Natural killer cell (primary cell): ENCODE results near the gene CACNA1C. TPM values are rescaled to one million over a fixed set of nuclear protein-coding genes. Genes with fewer than 3 reads are reported as not detected.

Experiments
- ATAC-seq, 3 donors: fragments of 150-1000 bp in 2 of 3; fragments of 200-7000 bp in 1 of 3; cut with Tn5 transposase; 1 replicate in 1 of 3; 2 replicates in 2 of 3; pipeline ENCODE4 v1.10.0; 2021; ENCODE audit warnings: mild to moderate bottlenecking in 2 of 3, moderate library complexity in 2 of 3
- DNase-seq, 2 donors: peaks; one replicate each; pipeline versions ENCODE4 v3.0.0 to v3.0.0-alpha.2; 2013 to 2021; ENCODE audit warnings: mixed read lengths in 1 of 2
- H3K27ac ChIP-seq: one replicate; pipeline ENCODE4 v1.5.1; 2013; ENCODE audit warnings: mild to moderate bottlenecking, low read length
- H3K27me3 ChIP-seq: one replicate; pipeline ENCODE4 v1.6.1; 2013; ENCODE audit warnings: low read length; ENCODE audit not compliant: control insufficient read depth, insufficient read depth
- H3K36me3 ChIP-seq: one replicate; pipeline ENCODE4 v1.6.1; 2013; ENCODE audit warnings: low read length; ENCODE audit not compliant: control insufficient read depth, insufficient read depth
- H3K4me1 ChIP-seq: one replicate; pipeline ENCODE4 v1.6.1; 2013; ENCODE audit warnings: low read length; ENCODE audit not compliant: control insufficient read depth, insufficient read depth
- H3K4me3 ChIP-seq: one replicate; pipeline ENCODE4 v1.5.1; 2013; ENCODE audit warnings: low read length
- H3K9me3 ChIP-seq: one replicate; pipeline ENCODE4 v1.6.1; 2013; ENCODE audit warnings: low read length; ENCODE audit not compliant: control insufficient read depth, insufficient read depth
- H3K27ac Mint-ChIP-seq, 2 donors: one replicate each; pipeline ENCODE4 v1.8.0; 2022; ENCODE audit warnings: mild to moderate bottlenecking in 2 of 2, mixed read lengths in 2 of 2, moderate library complexity in 1 of 2
- H3K27me3 Mint-ChIP-seq, 2 donors: one replicate each; pipeline ENCODE4 v1.8.0; 2022; ENCODE audit warnings: low read depth in 2 of 2, mixed read lengths in 2 of 2
- H3K36me3 Mint-ChIP-seq: one replicate; pipeline ENCODE4 v1.8.0; 2022; ENCODE audit warnings: mixed read lengths
- H3K4me1 Mint-ChIP-seq, 2 donors: one replicate each; pipeline ENCODE4 v1.8.0; 2022; ENCODE audit warnings: mixed read lengths in 2 of 2
- H3K4me3 Mint-ChIP-seq: one replicate; pipeline ENCODE4 v1.8.0; 2022; ENCODE audit warnings: mild to moderate bottlenecking, moderate library complexity, mixed read lengths
- H3K9me3 Mint-ChIP-seq, 2 donors: one replicate each; pipeline ENCODE4 v1.8.0; 2022; ENCODE audit warnings: mixed read lengths in 2 of 2
- CTCF ChIP-seq: fragments of 200-600 bp; IDR thresholded peaks from one replicate; pipeline ENCODE4 v1.8.0; 2022; ENCODE audit warnings: antibody characterized with exemption
- WGBS: methylation state at CpG from one replicate; pipeline ENCODE4 v1.1.7; 2013; ENCODE audit warnings: missing lambda C conversion rate; ENCODE audit not compliant: insufficient coverage; 5-methylcytosine and 5-hydroxymethylcytosine counted together
- intact Hi-C: fragments of 100-400 bp; cut with micrococcal nuclease; formaldehyde crosslinking; loops from one replicate; pipeline ENCODE4 v1.14.2; 2022
- total RNA-seq, 4 donors: library from RNA; stranded (reverse); fragments of 120-200 nt in 1 of 4; gene quantifications; one replicate each; pipeline versions ENCODE4 v1.2.3 to v1.2.4, GENCODE V29; 2013 to 2022

Gene CACNA1C
- total RNA-seq, 3 donors from 2014 or later (not counting 1 experiment from before 2014, with no cell fraction given): 0.07 to 0.35 (median 0.08) TPM

GRCh38 chr12:2016862-2017545 lies 35.8 kb upstream of the CACNA1C start:
- Mint-ChIP-seq H3K27ac (no peak overlapping the region), H3K36me3 (no peaks in the 10 kb centered on the region), H3K27me3 (peaks cover 26 to 37% of the 10 kb centered on the region in 2 donors), H3K9me3 (no peaks in the 10 kb centered on the region), H3K4me3 (no peak overlapping the region), H3K4me1 (no peaks in the 10 kb centered on the region)
- 70% methylated on average over 9 of the region's 9 CpGs for WGBS
- H3K36me3 ChIP-seq: no peaks in the 10 kb centered on the region
- no peak for DNase-seq
- H3K9me3 ChIP-seq: no peaks in the 10 kb centered on the region
- H3K4me1 ChIP-seq: no peaks in the 10 kb centered on the region
- peaks cover 4% of the 10 kb centered on the region for H3K27me3 ChIP-seq
- no peak for TF ChIP-seq CTCF
- H3K4me3 ChIP-seq: no peak overlapping the region
- no peak overlapping the region for H3K27ac ChIP-seq
- no peak for ATAC-seq
- intact Hi-C loops: no loop called here

DNA sequence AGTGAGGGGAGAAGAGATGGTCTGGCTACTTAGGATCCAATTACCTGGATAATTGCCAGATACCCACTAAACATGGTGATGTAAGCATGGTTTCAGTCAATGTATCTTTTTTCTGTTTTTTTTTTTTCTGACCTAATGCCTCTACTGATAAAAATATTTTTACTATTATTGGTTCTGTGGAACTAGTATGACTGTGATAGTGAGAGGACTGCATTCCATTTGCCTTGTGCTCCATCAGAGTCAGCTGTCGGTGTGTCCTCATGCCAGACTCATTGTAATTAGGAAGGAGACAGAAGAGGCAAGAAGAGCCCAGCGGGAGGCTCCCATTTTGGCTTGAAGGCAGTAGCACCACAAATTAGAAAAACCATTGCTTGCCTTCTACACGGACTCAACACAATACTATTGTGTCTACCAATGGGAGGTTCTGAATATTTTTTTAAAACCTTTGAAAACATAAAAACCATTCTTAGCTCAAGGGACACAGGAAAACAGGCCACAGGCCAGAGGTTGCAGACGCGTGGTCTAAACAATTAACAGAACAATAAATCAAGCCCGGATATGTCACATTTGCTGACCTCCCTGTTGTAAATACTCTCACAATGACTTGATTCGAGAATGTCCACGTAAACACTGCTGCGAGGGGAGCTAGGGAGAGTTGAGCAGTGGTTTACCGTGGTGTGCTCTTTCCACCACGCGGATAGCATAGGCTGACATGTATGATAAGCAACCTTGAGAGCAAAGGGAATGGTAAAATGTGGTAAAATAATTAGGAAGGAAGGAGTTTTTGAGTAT lies 35.0 kb upstream of the CACNA1C start:
- intact Hi-C loops: no loop called here
- Histone ChIP-seq H3K27me3 (peaks cover 4% of the 10 kb centered on the region), H3K36me3 (no peaks in the 10 kb centered on the region), H3K27ac (no peak overlapping the region), H3K4me3 (no peak overlapping the region), H3K9me3 (no peaks in the 10 kb centered on the region), H3K4me1 (no peaks in the 10 kb centered on the region)
- Mint-ChIP-seq H3K4me3 (no peak overlapping the region), H3K36me3 (no peaks in the 10 kb centered on the region), H3K27ac (no peak overlapping the region), H3K27me3 (peaks cover 26 to 37% of the 10 kb centered on the region in 2 donors), H3K9me3 (no peaks in the 10 kb centered on the region), H3K4me1 (no peaks in the 10 kb centered on the region)
- no peak for ATAC-seq
- 67% methylated on average over 12 of the region's 12 CpGs for WGBS
- DNase-seq: no peak
- TF ChIP-seq CTCF: no peak

DNA sequence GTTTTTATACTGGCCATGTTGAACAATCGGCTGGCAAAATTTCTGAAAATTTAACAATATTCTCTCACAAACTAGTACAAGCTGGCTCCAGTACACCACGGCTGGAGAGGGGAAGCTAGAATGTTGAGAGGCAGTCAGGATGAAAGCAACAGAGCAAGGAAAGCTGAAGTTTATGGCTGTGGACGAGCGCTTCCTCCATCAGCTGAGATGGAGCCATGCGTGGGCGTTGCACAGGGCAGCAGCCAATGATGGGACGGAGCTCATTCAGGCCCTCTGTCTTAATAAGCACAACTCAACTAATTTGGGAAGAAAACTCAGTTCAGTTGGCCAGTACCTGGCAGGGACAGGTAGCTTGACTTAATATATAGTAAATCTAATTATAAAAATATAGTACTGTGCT lies 34.4 kb upstream of the CACNA1C start:
- Mint-ChIP-seq H3K4me3 (no peak overlapping the region), H3K9me3 (no peaks in the 10 kb centered on the region), H3K27me3 (peaks cover 26 to 37% of the 10 kb centered on the region in 2 donors), H3K4me1 (no peaks in the 10 kb centered on the region), H3K27ac (no peak overlapping the region), H3K36me3 (no peaks in the 10 kb centered on the region)
- Histone ChIP-seq H3K27ac (no peak overlapping the region), H3K4me3 (no peak overlapping the region), H3K9me3 (no peaks in the 10 kb centered on the region), H3K4me1 (no peaks in the 10 kb centered on the region), H3K36me3 (no peaks in the 10 kb centered on the region), H3K27me3 (peaks cover 4% of the 10 kb centered on the region)
- ATAC-seq (no peak), DNase-seq (no peak)
- intact Hi-C loops: no loop called here
- 94% methylated on average over 6 of the region's 7 CpGs for WGBS
- no peak for TF ChIP-seq CTCF
